Measurements from ENCODE around the gene LIX1L. TPM values are rescaled to one million over a fixed set of nuclear protein-coding genes. Genes with fewer than 3 reads are reported as not detected.
A peak's percentile ranks its signal among the peaks of the same experiment; 100 is the strongest.

The LIX1L gene
- total RNA-seq, 1 donor from 2014 or later = 27.6 TPM

DNA sequence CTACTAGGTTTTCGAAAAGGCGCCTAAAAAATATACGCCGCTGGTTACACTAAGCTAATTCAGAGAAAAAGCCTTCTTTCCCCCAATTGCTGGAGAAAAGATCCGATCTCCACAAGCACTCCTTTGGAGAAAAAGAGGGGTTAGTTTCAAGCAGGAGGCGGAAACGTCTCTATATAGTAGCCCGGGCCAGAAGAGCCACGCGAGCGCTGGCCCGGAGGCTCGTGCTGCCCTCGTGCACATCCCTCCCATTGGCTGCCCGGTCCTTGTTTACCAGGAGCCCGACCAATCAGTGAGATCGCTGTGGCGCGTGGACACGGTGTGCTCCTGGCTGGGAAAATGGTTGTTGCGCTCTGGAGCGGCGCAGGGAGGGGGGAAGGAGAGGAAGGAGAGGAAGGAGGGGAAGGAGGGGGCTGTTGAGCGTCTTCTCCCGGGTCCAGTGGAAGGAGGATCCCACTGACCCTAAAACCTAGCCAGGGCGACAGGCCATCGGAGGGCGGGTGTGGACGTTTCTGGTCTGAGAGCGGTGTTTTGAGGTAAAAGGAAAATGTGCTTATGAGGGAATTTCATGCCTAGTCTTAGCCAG lies 38.7 kb upstream of the LIX1L start, which contains the start of gene TXNIP:
Gene TXNIP (minus strand): TSS at position 147 of the 583 bp plus-strand sequence. CDS start 313 bp downstream, outside the sequence.
- no peaks in the 10 kb centered on the region for H3K27me3 Mint-ChIP-seq (ENCODE audit: low read depth)
- peaks cover 33% of the 10 kb centered on the region for H3K36me3 Mint-ChIP-seq
- H3K4me3 Mint-ChIP-seq = peak within 1 kb of the TSS; percentile 99
- peak; percentile 94 to 97 for DNase-seq (ENCODE audit: low spot score in 2 of 2, unreplicated experiment in 2 of 2)
- peaks cover 51% of the 10 kb centered on the region for H3K4me1 Mint-ChIP-seq
- H3K27ac Mint-ChIP-seq = peak within 1 kb of the TSS; percentile 98
- no peaks in the 10 kb centered on the region for H3K9me3 Mint-ChIP-seq
- TF ChIP-seq, protein P1, sequence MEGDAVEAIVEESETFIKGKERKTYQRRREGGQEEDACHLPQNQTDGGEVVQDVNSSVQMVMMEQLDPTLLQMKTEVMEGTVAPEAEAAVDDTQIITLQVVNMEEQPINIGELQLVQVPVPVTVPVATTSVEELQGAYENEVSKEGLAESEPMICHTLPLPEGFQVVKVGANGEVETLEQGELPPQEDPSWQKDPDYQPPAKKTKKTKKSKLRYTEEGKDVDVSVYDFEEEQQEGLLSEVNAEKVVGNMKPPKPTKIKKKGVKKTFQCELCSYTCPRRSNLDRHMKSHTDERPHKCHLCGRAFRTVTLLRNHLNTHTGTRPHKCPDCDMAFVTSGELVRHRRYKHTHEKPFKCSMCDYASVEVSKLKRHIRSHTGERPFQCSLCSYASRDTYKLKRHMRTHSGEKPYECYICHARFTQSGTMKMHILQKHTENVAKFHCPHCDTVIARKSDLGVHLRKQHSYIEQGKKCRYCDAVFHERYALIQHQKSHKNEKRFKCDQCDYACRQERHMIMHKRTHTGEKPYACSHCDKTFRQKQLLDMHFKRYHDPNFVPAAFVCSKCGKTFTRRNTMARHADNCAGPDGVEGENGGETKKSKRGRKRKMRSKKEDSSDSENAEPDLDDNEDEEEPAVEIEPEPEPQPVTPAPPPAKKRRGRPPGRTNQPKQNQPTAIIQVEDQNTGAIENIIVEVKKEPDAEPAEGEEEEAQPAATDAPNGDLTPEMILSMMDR (IDR thresholded peaks at IDR 0.05; ENCODE audit: unreplicated experiment) = no peak

GRCh38 chr1:145995964-145996432 lies 38.2 kb upstream of the LIX1L start:
- Mint-ChIP-seq H3K9me3 (no peaks in the 10 kb centered on the region), H3K4me3 (peak overlapping the region; percentile 99), H3K27me3 (ENCODE audit: low read depth) (no peaks in the 10 kb centered on the region), H3K27ac (peak overlapping the region; percentile 98), H3K36me3 (peaks cover 33% of the 10 kb centered on the region), H3K4me1 (peaks cover 52% of the 10 kb centered on the region)
- no peak for DNase-seq (ENCODE audit: low spot score in 2 of 2, unreplicated experiment in 2 of 2)
- TF ChIP-seq, protein P1 (IDR thresholded peaks at IDR 0.05; ENCODE audit: unreplicated experiment) = no peak

- peaks cover 33% of the 10 kb centered on the region for H3K36me3 Mint-ChIP-seq
- TF ChIP-seq, protein P1 (IDR thresholded peaks at IDR 0.05; ENCODE audit: unreplicated experiment) = no peak
- H3K27me3 Mint-ChIP-seq (ENCODE audit: low read depth) = no peaks in the 10 kb centered on the region
- H3K9me3 Mint-ChIP-seq = no peaks in the 10 kb centered on the region
- peak overlapping the region; percentile 98 for H3K27ac Mint-ChIP-seq
- peak overlapping the region; percentile 99 for H3K4me3 Mint-ChIP-seq
- no peak for DNase-seq (ENCODE audit: low spot score in 2 of 2, unreplicated experiment in 2 of 2)
- H3K4me1 Mint-ChIP-seq = peaks cover 52% of the 10 kb centered on the region
Measured at GRCh38 chr1:145995148-145995881, 37.5 kb upstream of the LIX1L start.

DNA sequence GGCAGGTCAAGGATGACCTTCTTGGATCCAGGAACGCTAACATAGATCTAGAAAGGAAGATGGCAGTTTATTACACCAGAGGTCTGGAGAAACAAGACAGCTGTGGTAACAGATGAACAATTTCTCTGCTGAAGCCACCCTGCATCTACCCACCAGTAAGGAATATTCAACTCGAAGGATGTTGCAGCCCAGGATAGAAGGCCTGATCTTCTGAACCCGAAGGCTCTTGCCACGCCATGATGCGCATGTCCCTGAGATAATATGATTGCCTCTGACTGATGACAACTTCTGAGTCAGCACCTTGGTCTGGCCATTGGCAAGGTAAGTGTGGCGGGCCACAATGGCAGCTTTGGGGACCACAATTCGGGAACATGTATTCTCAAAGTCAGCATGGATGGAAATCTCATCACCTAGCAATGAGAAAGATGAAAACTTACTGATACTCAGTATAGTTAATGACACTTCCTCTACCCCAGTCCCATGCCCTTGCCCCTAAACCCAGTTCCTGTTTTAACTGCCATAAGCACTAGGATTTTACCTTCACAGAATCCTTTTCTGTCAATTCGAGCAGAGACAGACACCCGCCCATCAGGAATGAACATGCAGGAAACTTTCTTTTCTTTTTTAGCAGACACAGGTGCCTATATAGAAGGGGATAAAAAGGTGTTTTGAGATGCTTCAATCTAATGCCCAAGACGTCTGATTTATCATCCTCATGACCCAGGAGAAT lies 36.7 kb upstream of the LIX1L start:
- no peaks in the 10 kb centered on the region for H3K27me3 Mint-ChIP-seq (ENCODE audit: low read depth)
- peak overlapping the region; percentile 98 for H3K27ac Mint-ChIP-seq
- peaks cover 52% of the 10 kb centered on the region for H3K4me1 Mint-ChIP-seq
- DNase-seq (ENCODE audit: low spot score in 2 of 2, unreplicated experiment in 2 of 2) = no peak
- H3K9me3 Mint-ChIP-seq = no peaks in the 10 kb centered on the region
- H3K36me3 Mint-ChIP-seq = peaks cover 33% of the 10 kb centered on the region
- peak overlapping the region; percentile 99 for H3K4me3 Mint-ChIP-seq
- TF ChIP-seq, protein P1 (IDR thresholded peaks at IDR 0.05; ENCODE audit: unreplicated experiment) = no peak

- no peak for DNase-seq (ENCODE audit: low spot score in 2 of 2, unreplicated experiment in 2 of 2)
- peaks cover 52% of the 10 kb centered on the region for H3K4me1 Mint-ChIP-seq
- H3K4me3 Mint-ChIP-seq = peak overlapping the region; percentile 99
- no peaks in the 10 kb centered on the region for H3K9me3 Mint-ChIP-seq
- H3K27ac Mint-ChIP-seq = peak overlapping the region; percentile 74
- H3K36me3 Mint-ChIP-seq = peaks cover 33% of the 10 kb centered on the region
- TF ChIP-seq, protein P1 (IDR thresholded peaks at IDR 0.05; ENCODE audit: unreplicated experiment) = no peak
- H3K27me3 Mint-ChIP-seq (ENCODE audit: low read depth) = no peaks in the 10 kb centered on the region
Measured at GRCh38 chr1:145993618-145994390, 36.0 kb upstream of the LIX1L start.

Data from mesothelial cell of epicardium (in vitro differentiated cells).